HUES6 (cell line): ENCODE data around the gene UNC79.

Source experiments
- H3K27ac ChIP-seq: 2 replicates; pipeline ENCODE4 v1.7.0; 2013; ENCODE audit warnings: low read depth, mild to moderate bottlenecking, low read length, inconsistent platforms
- H3K27me3 ChIP-seq: 2 replicates; pipeline ENCODE4 v1.6.1; 2013; ENCODE audit warnings: low read length; ENCODE audit not compliant: control insufficient read depth, insufficient read depth
- H3K36me3 ChIP-seq: 2 replicates; pipeline ENCODE4 v1.6.1; 2013; ENCODE audit warnings: low read length; ENCODE audit not compliant: control insufficient read depth, insufficient read depth
- H3K4me1 ChIP-seq: 2 replicates; pipeline ENCODE4 v1.6.1; 2013; ENCODE audit warnings: low read length; ENCODE audit not compliant: control insufficient read depth, insufficient read depth
- H3K4me3 ChIP-seq: 2 replicates; pipeline ENCODE4 v1.5.1; 2013; ENCODE audit warnings: low read depth, low read length
- H3K9ac ChIP-seq: one replicate; pipeline ENCODE4 v1.6.1; 2013; ENCODE audit warnings: mild to moderate bottlenecking, low read length
- H3K9me3 ChIP-seq: 2 replicates; pipeline ENCODE4 v1.6.1; 2013; ENCODE audit warnings: low read depth, low read length; ENCODE audit not compliant: control insufficient read depth, insufficient read depth

Gene UNC79

GRCh38 chr14:93716746-93717667 lies 286.3 kb downstream of the UNC79 start:
- Histone ChIP-seq H3K9ac (no peak overlapping the region), H3K27ac (no peak overlapping the region), H3K4me1 (peaks cover 11% of the 10 kb centered on the region), H3K9me3 (no peaks in the 10 kb centered on the region), H3K36me3 (no peaks in the 10 kb centered on the region), H3K4me3 (no peak overlapping the region), H3K27me3 (no peaks in the 10 kb centered on the region)

- Histone ChIP-seq H3K9ac (no peak overlapping the region), H3K9me3 (no peaks in the 10 kb centered on the region), H3K4me1 (peaks cover 6% of the 10 kb centered on the region), H3K4me3 (no peak overlapping the region), H3K27me3 (no peaks in the 10 kb centered on the region), H3K27ac (no peak overlapping the region), H3K36me3 (no peaks in the 10 kb centered on the region)
These were observed 287.1 kb downstream of the UNC79 start for GRCh38 chr14:93717668-93718320.

GRCh38 chr14:93719256-93719655 lies 288.5 kb downstream of the UNC79 start:
- Histone ChIP-seq H3K9me3 (no peaks in the 10 kb centered on the region), H3K9ac (no peak overlapping the region), H3K4me3 (no peak overlapping the region), H3K27ac (no peak overlapping the region), H3K4me1 (no peaks in the 10 kb centered on the region), H3K36me3 (no peaks in the 10 kb centered on the region), H3K27me3 (no peaks in the 10 kb centered on the region)

- Histone ChIP-seq H3K27me3 (no peaks in the 10 kb centered on the region), H3K4me3 (no peak overlapping the region), H3K36me3 (no peaks in the 10 kb centered on the region), H3K27ac (no peak overlapping the region), H3K4me1 (no peaks in the 10 kb centered on the region), H3K9me3 (no peaks in the 10 kb centered on the region), H3K9ac (no peak overlapping the region)
These were observed 289.5 kb downstream of the UNC79 start for GRCh38 chr14:93720076-93720815.

- H3K4me3 ChIP-seq, result no peak overlapping the region
- no peaks in the 10 kb centered on the region for H3K4me1 ChIP-seq
- H3K27me3 ChIP-seq, result no peaks in the 10 kb centered on the region
- no peaks in the 10 kb centered on the region for H3K9me3 ChIP-seq
- no peaks in the 10 kb centered on the region for H3K36me3 ChIP-seq
- H3K9ac ChIP-seq, result no peak overlapping the region
- H3K27ac ChIP-seq, result no peak overlapping the region
These were observed 290.3 kb downstream of the UNC79 start for GRCh38 chr14:93720981-93721483.

- no peaks in the 10 kb centered on the region for H3K36me3 ChIP-seq
- H3K27me3 ChIP-seq, result no peaks in the 10 kb centered on the region
- H3K4me3 ChIP-seq, result no peak overlapping the region
- H3K4me1 ChIP-seq, result no peaks in the 10 kb centered on the region
- no peak overlapping the region for H3K27ac ChIP-seq
- H3K9ac ChIP-seq, result no peak overlapping the region
- no peaks in the 10 kb centered on the region for H3K9me3 ChIP-seq
These were observed 292.3 kb downstream of the UNC79 start for GRCh38 chr14:93723001-93723400.

GRCh38 chr14:93725002-93725582 lies 294.4 kb downstream of the UNC79 start:
- no peaks in the 10 kb centered on the region for H3K9me3 ChIP-seq
- H3K36me3 ChIP-seq, result no peaks in the 10 kb centered on the region
- no peak overlapping the region for H3K27ac ChIP-seq
- no peak overlapping the region for H3K4me3 ChIP-seq
- H3K4me1 ChIP-seq, result no peaks in the 10 kb centered on the region
- H3K27me3 ChIP-seq, result no peaks in the 10 kb centered on the region
- no peak overlapping the region for H3K9ac ChIP-seq

GRCh38 chr14:93725993-93726392 lies 295.3 kb downstream of the UNC79 start:
- Histone ChIP-seq H3K4me1 (no peaks in the 10 kb centered on the region), H3K9me3 (no peaks in the 10 kb centered on the region), H3K36me3 (no peaks in the 10 kb centered on the region), H3K4me3 (no peak overlapping the region), H3K27ac (no peak overlapping the region), H3K27me3 (no peaks in the 10 kb centered on the region), H3K9ac (no peak overlapping the region)

- H3K4me1 ChIP-seq, result no peaks in the 10 kb centered on the region
- H3K9ac ChIP-seq, result no peak overlapping the region
- no peak overlapping the region for H3K27ac ChIP-seq
- H3K27me3 ChIP-seq, result no peaks in the 10 kb centered on the region
- no peaks in the 10 kb centered on the region for H3K9me3 ChIP-seq
- no peak overlapping the region for H3K4me3 ChIP-seq
- H3K36me3 ChIP-seq, result no peaks in the 10 kb centered on the region
These were observed 296.5 kb downstream of the UNC79 start for GRCh38 chr14:93727039-93727740.

GRCh38 chr14:93727917-93728650 lies 297.3 kb downstream of the UNC79 start:
- no peaks in the 10 kb centered on the region; the same call in 1 of the 2 replicates for H3K4me1 ChIP-seq
- no peak overlapping the region for H3K27ac ChIP-seq
- no peaks in the 10 kb centered on the region for H3K27me3 ChIP-seq
- no peak overlapping the region for H3K9ac ChIP-seq
- no peaks in the 10 kb centered on the region for H3K36me3 ChIP-seq
- H3K4me3 ChIP-seq, result no peak overlapping the region
- no peaks in the 10 kb centered on the region for H3K9me3 ChIP-seq
